Activated CD4-positive, alpha-beta T cell treated with anti-CD3 and anti-CD28 coated beads, Interleukin-2, amount 10 ng/mL, durations not matched to agents 24 days and 14 days (primary cell): ENCODE results near the gene ABAT. TPM values are rescaled to one million over a fixed set of nuclear protein-coding genes. Genes with fewer than 3 reads are reported as not detected.

Experiments used
- total RNA-seq: library from RNA; stranded (reverse); gene quantifications from 2 replicates; pipeline ENCODE4 v1.2.3, GENCODE V29; 2022

The ABAT gene
- total RNA-seq, 1 donor from 2014 or later, result 5.9 TPM

Other genes starting within 250 kb of the ABAT start
- gene TMEM114, start 84.1 kb upstream of the ABAT start, total RNA-seq, result not detected in 2 replicates
- 36.2 and 38.4 TPM in 2 replicates for gene METTL22, start 52.9 kb upstream of the ABAT start, total RNA-seq
- gene TMEM186, start 123.0 kb downstream of the ABAT start, total RNA-seq, result 19.3 and 20.4 TPM in 2 replicates
- 74.1 and 74.9 TPM in 2 replicates for gene PMM2, start 123.2 kb downstream of the ABAT start, total RNA-seq
- gene CARHSP1, start 194.4 kb downstream of the ABAT start, total RNA-seq, result 67.7 and 73.3 TPM in 2 replicates
- gene LITAFD, start 207.7 kb downstream of the ABAT start, total RNA-seq, result not detected in 2 replicates